Measurements from ENCODE around the gene UGT3A2. TPM values are rescaled to one million over a fixed set of nuclear protein-coding genes. Genes with fewer than 3 reads are reported as not detected.

The UGT3A2 gene
- total RNA-seq, 1 experiment from 2014 or later, result 13.7 TPM

GRCh38 chr5:35996076-35996475 is 70.6 kb downstream of the UGT3A2 start:
- Histone ChIP-seq H3K4me2 (ENCODE audit: insufficient read depth, insufficient read length, low read length) (no peak overlapping the region), H3K4ac (ENCODE audit: low read depth, low read length) (no peak overlapping the region), H2BK12ac (ENCODE audit: insufficient read length, low read depth, low read length) (no peak overlapping the region), H2BK20ac (ENCODE audit: low read depth, low read length, poor library complexity, severe bottlenecking) (no peak overlapping the region), H3K27me3 (ENCODE audit: insufficient read depth, low read length) (no peaks in the 10 kb centered on the region), H2BK120ac (ENCODE audit: low read depth, low read length, poor library complexity, severe bottlenecking) (no peak overlapping the region), H3K79me1 (ENCODE audit: insufficient read depth, low read depth, low read length, poor library complexity, severe bottlenecking) (no peaks in the 10 kb centered on the region), H3K23me2 (ENCODE audit: insufficient read length, low read depth, low read length, poor library complexity, severe bottlenecking) (no peaks in the 10 kb centered on the region), H2BK15ac (ENCODE audit: low read depth, low read length) (no peak overlapping the region), H3K23ac (ENCODE audit: insufficient read length, low read depth, low read length) (no peak overlapping the region), H3K9ac (ENCODE audit: extremely low read depth, insufficient read length, low read length) (no peak overlapping the region), H3K14ac (ENCODE audit: insufficient read depth, low read length) (no peak overlapping the region), H4K5ac (ENCODE audit: insufficient read length, low read depth, low read length) (no peak overlapping the region), H4K8ac (replicated peaks; ENCODE audit: insufficient read length, low read depth, low read length) (no peak overlapping the region), H3K79me2 (ENCODE audit: insufficient read depth, low read length) (no peaks in the 10 kb centered on the region), H2AK5ac (ENCODE audit: insufficient read length, low read length) (no peak overlapping the region), H3K9me3 (ENCODE audit: control insufficient read depth, low read depth, low read length) (no peaks in the 10 kb centered on the region), H4K20me1 (ENCODE audit: control insufficient read depth, insufficient read depth, insufficient read length) (no peaks in the 10 kb centered on the region), H3K56ac (ENCODE audit: insufficient read length, low read depth, low read length) (no peak overlapping the region), H3K4me1 (ENCODE audit: insufficient read depth, low read length) (no peaks in the 10 kb centered on the region), H3K18ac (ENCODE audit: insufficient read length, low read depth, low read length) (no peak overlapping the region), H4K91ac (ENCODE audit: insufficient read length, low read depth, low read length) (no peak overlapping the region), H3T11ph (ENCODE audit: low read length) (no peak overlapping the region), H2BK5ac (ENCODE audit: insufficient read length, low read length) (no peak overlapping the region), H3K27ac (ENCODE audit: insufficient read length, low read depth, low read length) (no peak overlapping the region), H2AFZ (ENCODE audit: low read length) (no peak overlapping the region)
- DNase-seq, result no peak
- TF ChIP-seq CTCF (conservative IDR thresholded peaks at IDR 0.05), result no peak
- Mint-ChIP-seq H3K27me3 (ENCODE audit: low read depth) (peaks cover 13% of the 10 kb centered on the region), H3K27ac (no peak overlapping the region), H3K4me3 (no peak overlapping the region), H3K4me1 (peaks cover 6 to 7% of the 10 kb centered on the region in 2 experiments), H3K36me3 (ENCODE audit: insufficient read depth in 1 of 3, low read depth in 3 of 3) (no peaks in the 10 kb centered on the region), H3K9me3 (no peaks in the 10 kb centered on the region)
- no CpG with 5 or more reads among the region's 4 CpGs for WGBS (ENCODE audit: extremely low coverage, insufficient read length, low lambda C conversion rate)

Measured in H9 (cell line).